Kidney (tissue), 14 donors: ENCODE results near the gene GLI1. TPM values are rescaled to one million over a fixed set of nuclear protein-coding genes. Genes with fewer than 3 reads are reported as not detected.

ENCODE experiments used
- DNase-seq, 5 donors: peaks; one replicate each; pipeline ENCODE4 v3.0.0-alpha.2; 2013 to 2020
- FAIRE-seq: peaks from 2 replicates; lab custom pipeline; 2012; peaks lifted over from hg19 to GRCh38; lab: Jason Lieb, UNC
- H3K27ac ChIP-seq, 2 donors: one replicate each; pipeline ENCODE4 v1.7.0; 2013; ENCODE audit warnings: low read depth in 2 of 2, low read length in 2 of 2, inconsistent platforms in 1 of 2
- H3K27me3 ChIP-seq: one replicate; pipeline ENCODE4 v1.7.1; 2013; ENCODE audit warnings: low read length, inconsistent platforms; ENCODE audit not compliant: control insufficient read depth, insufficient read depth
- H3K36me3 ChIP-seq, 3 donors: one replicate each; pipeline versions ENCODE4 v1.7.0 to v1.7.1; 2013; ENCODE audit warnings: low read length in 3 of 3, control low read depth in 1 of 3, inconsistent platforms in 1 of 3; ENCODE audit not compliant: insufficient read depth in 3 of 3, control insufficient read depth in 2 of 3
- H3K4me1 ChIP-seq, 3 donors: one replicate each; pipeline versions ENCODE4 v1.7.0 to v1.7.1; 2013; ENCODE audit warnings: low read length in 3 of 3, inconsistent platforms in 1 of 3, low read depth in 1 of 3; ENCODE audit not compliant: control insufficient read depth in 2 of 3, insufficient read depth in 2 of 3
- H3K4me3 ChIP-seq, 3 donors: one replicate each; pipeline versions ENCODE4 v1.7.0 to v1.8.1; 2013; ENCODE audit warnings: low read length in 3 of 3, control low read depth in 1 of 3, inconsistent platforms in 1 of 3
- H3K9ac ChIP-seq, 3 donors: one replicate each; pipeline versions ENCODE4 v1.7.0 to v1.7.1; 2013; ENCODE audit warnings: low read length in 3 of 3, control low read depth in 1 of 3, inconsistent platforms in 1 of 3
- H3K9me3 ChIP-seq, 3 donors: one replicate each; pipeline versions ENCODE4 v1.7.0 to v1.7.1; 2013; ENCODE audit warnings: low read length in 3 of 3, control low read depth in 1 of 3, inconsistent platforms in 1 of 3; ENCODE audit not compliant: control insufficient read depth in 2 of 3, insufficient read depth in 1 of 3
- intact Hi-C: fragments of 100-400 bp; cut with DNase I; formaldehyde crosslinking; loops from one replicate; pipeline ENCODE4 v1.11.1; 2022
- polyA plus RNA-seq: library from polyadenylated mRNA; stranded (reverse); fragments of 350-450 nt; fragmentation: Illumina TruSeq; extraction: RNeasy Lipid Tissue Mini Kit (QIAGEN cat#74804); gene quantifications from one replicate; pipeline ENCODE4 v1.2.3, GENCODE V29; 2014; ENCODE audit warnings: low read depth, low replicate concordance; ENCODE audit not compliant: insufficient read depth
- total RNA-seq: library from RNA; stranded (reverse); fragmentation: NEBNext Ultra II Directional; extraction: Animal tissue kit (Norgen Biotek cat#: 25700); gene quantifications from one replicate; pipeline ENCODE4 v1.2.1, GENCODE V29; 2021
- TF ChIP-seq, protein P1 (sequence below): IDR thresholded peaks from 3 replicates; pipeline ENCODE4 v1.5.1; 2012; ENCODE audit warnings: mild to moderate bottlenecking, moderate library complexity, borderline replicate concordance; ENCODE audit not compliant: insufficient read depth; ENCODE audit errors: extremely low read depth
- donor health status: control.
- donor health status: control.
- donor health status: control.
- donor health status: control.
- donor health status: control.
- donor health status: DM: yes; HTN: yes; CAD: no.
- donor health status: Normal renal cell carcinoma (clear cell type).

The GLI1 gene
- total and polyA plus RNA-seq, 2 donors from 2014 or later: 1.4 to 2.8 TPM

DNA sequence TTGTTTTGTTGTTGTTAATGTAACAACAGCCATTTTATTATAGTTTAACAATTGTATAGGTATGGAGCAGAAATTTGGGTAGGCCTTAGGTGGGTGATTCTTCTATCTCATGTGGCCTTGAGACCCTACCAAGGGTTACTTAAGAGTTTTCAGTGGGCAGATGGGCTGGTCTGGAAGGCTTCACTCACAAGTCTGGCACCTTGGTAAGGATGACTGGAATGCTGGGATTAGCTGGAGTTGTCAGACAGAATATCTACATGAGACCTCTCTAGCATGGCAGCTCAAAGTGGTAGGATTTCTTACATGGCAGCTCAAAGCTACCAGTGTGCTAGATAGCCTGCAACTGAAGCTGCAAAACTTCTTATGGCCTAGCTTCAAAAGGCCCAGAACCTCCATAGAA, 26.1 kb downstream of the GLI1 start:
- no peak overlapping the region for H3K27ac ChIP-seq
- TF ChIP-seq, protein P1, sequence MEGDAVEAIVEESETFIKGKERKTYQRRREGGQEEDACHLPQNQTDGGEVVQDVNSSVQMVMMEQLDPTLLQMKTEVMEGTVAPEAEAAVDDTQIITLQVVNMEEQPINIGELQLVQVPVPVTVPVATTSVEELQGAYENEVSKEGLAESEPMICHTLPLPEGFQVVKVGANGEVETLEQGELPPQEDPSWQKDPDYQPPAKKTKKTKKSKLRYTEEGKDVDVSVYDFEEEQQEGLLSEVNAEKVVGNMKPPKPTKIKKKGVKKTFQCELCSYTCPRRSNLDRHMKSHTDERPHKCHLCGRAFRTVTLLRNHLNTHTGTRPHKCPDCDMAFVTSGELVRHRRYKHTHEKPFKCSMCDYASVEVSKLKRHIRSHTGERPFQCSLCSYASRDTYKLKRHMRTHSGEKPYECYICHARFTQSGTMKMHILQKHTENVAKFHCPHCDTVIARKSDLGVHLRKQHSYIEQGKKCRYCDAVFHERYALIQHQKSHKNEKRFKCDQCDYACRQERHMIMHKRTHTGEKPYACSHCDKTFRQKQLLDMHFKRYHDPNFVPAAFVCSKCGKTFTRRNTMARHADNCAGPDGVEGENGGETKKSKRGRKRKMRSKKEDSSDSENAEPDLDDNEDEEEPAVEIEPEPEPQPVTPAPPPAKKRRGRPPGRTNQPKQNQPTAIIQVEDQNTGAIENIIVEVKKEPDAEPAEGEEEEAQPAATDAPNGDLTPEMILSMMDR: no peak
- H3K27me3 ChIP-seq: no peaks in the 10 kb centered on the region
- DNase-seq (no peak), FAIRE-seq (no peak)
- intact Hi-C loops: no loop called here
- H3K9me3 ChIP-seq: no peaks in the 10 kb centered on the region
- no peak overlapping the region for H3K4me3 ChIP-seq
- H3K36me3 ChIP-seq: peaks cover 5 to 12% (median 6%) of the 10 kb centered on the region in 3 donors
- no peak overlapping the region for H3K9ac ChIP-seq
- H3K4me1 ChIP-seq: peaks cover 0 to 10% (median 0%) of the 10 kb centered on the region in 3 donors

DNA sequence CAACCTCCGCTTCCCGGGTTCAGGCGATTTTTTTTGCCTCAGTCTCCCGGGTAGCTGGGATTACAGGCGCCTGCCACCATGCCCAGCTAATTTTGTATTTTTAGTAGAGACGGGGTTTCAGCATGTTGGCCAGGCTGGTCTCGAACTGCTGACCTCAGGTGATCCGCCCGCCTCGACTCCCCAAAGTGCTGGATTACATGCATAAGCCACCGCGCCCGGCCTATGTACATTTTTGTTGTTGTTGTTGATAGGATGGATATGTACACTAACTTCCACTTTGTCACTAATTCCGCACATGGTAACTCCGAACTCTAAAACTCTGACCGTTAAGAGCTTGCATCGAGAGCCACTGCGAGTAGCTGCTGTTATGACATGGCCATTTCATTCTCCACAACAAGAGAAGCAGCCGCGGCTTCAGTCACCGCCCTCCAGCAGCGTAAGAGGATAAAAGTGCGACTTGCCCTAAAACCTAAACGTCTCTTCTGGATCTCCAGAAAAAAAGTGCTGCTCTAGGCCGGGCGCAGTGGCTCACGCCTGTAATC, 27.5 kb downstream of the GLI1 start:
- DNase-seq: no peak
- Histone ChIP-seq H3K9ac (no peak overlapping the region), H3K27ac (no peak overlapping the region)

DNA sequence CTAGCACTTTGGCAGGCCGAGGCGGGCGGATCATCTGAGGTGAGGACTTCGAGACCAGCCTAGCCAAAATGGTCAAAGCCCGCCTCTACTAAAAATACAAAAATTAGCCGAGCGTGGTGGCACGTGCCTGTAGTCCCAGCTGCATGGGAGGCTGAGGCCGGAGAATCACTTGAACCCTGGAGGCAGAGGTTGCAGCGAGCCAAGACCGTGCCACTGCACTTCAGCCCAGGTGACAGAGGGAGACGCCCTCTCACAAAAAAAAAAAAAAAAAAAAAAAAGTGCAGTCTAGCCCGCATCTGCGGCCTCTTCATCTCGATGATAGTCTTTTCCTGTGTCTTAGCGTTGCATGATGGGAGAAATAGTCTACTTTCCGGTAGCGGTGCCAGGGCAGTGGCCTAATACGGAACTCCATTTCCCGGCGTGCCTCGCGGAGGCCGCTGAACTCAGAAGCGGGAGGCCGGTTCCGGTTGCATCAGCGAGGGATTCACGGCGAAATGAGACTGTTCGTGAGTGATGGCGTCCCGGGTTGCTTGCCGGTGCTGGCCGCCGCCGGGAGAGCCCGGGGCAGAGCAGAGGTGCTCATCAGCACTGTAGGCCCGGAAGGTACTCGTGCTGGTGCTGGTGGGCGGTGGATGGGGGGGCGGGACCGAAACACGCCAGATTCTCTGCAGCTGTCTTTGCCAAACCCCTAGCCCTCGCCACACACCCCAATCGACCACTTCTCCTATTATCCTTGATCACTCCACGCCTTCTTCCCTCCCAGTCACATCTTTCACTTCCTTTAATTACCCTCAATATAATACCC, 28.2 kb downstream of the GLI1 start, which contains the start of gene MARS1:
Gene MARS1 (plus strand): TSS at position 472 of the 805 bp plus-strand sequence. CDS start 23 bp downstream, at position 495.
- Histone ChIP-seq H3K27ac (peak within 1 kb of the TSS in 1 of 2 donors; percentile 77), H3K27me3 (no peaks in the 10 kb centered on the region), H3K9ac (peak within 1 kb of the TSS; percentile 89 to 96 (median 90)), H3K4me1 (peaks cover 0 to 10% (median 0%) of the 10 kb centered on the region in 3 donors), H3K36me3 (peaks cover 8 to 27% (median 8%) of the 10 kb centered on the region in 3 donors), H3K4me3 (peak within 1 kb of the TSS; percentile 90 to 99 (median 99)), H3K9me3 (no peaks in the 10 kb centered on the region)
- intact Hi-C loops: no loop called here
- peak; percentile 94 to 98 (median 97) for DNase-seq
- FAIRE-seq: peak; percentile 73
- TF ChIP-seq, protein P1: no peak

More for the DNA sequence above, 27.5 kb downstream of the GLI1 start:
- Histone ChIP-seq H3K27me3 (no peaks in the 10 kb centered on the region), H3K4me1 (peaks cover 0 to 10% (median 0%) of the 10 kb centered on the region in 3 donors), H3K36me3 (peaks cover 8 to 24% (median 8%) of the 10 kb centered on the region in 3 donors), H3K4me3 (peak overlapping the region; percentile 16 to 99 (median 90)), H3K9me3 (no peaks in the 10 kb centered on the region)
- TF ChIP-seq, protein P1: no peak
- FAIRE-seq: no peak
- intact Hi-C loops: no loop called here
